Ishikawa (cell line): ENCODE data around the gene PLA2G2D.

Experiments
- CEBPB ChIP-seq: IDR thresholded peaks from 2 replicates; pipeline ENCODE4 v1.6.1; 2012
- EGR1 ChIP-seq: IDR thresholded peaks from 2 replicates; pipeline ENCODE4 v1.6.1; 2012
- EP300 ChIP-seq: IDR thresholded peaks from 2 replicates; pipeline ENCODE4 v1.6.1; 2012; ENCODE audit warnings: borderline replicate concordance
- MAX ChIP-seq: IDR thresholded peaks from 2 replicates; pipeline ENCODE4 v1.6.1; 2012
- NFIC ChIP-seq: IDR thresholded peaks from 2 replicates; pipeline ENCODE4 v1.6.1; 2012
- RAD21 ChIP-seq: IDR thresholded peaks from 2 replicates; pipeline ENCODE4 v1.6.1; 2012; ENCODE audit warnings: low read depth
- REST ChIP-seq: IDR thresholded peaks from 2 replicates; pipeline ENCODE4 v1.6.1; 2012; ENCODE audit warnings: low read depth, mild to moderate bottlenecking
- TAF1 ChIP-seq: IDR thresholded peaks from 2 replicates; pipeline ENCODE4 v1.6.1; 2012; ENCODE audit warnings: low read depth, mild to moderate bottlenecking
- TCF12 ChIP-seq: IDR thresholded peaks from 2 replicates; pipeline ENCODE4 v1.6.1; 2012; ENCODE audit warnings: low read depth
- TEAD4 ChIP-seq: IDR thresholded peaks from 2 replicates; pipeline ENCODE4 v1.6.1; 2012
- YY1 ChIP-seq: IDR thresholded peaks from 2 replicates; pipeline ENCODE4 v1.6.1; 2012; ENCODE audit warnings: low read depth
- TF ChIP-seq, protein P1 (sequence below): IDR thresholded peaks from 2 replicates; pipeline ENCODE4 v1.6.1; 2012

DNA sequence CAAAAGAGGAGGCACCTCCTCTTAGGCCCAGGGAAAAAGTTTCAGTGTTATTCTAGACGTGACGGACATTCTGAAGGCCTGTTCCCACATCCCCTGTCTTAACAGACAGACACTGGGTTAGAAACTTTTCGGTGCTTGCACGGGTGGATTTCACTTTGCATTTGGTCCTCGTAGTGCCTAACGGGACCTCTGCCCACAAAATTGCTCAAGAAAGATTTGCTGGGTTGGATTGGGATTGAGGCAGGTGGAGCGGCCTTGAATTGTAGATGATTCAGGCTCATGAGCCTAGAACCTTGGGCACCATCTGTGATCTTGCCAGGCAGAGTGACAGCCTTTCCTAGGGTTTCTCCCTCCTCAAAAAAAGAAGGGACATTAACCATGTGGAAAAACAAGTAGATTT is 46.6 kb downstream of the PLA2G2D start:
- TF ChIP-seq EP300: no peak
- TF ChIP-seq TAF1: no peak
- no peak for TF ChIP-seq TEAD4
- TF ChIP-seq, protein P1, sequence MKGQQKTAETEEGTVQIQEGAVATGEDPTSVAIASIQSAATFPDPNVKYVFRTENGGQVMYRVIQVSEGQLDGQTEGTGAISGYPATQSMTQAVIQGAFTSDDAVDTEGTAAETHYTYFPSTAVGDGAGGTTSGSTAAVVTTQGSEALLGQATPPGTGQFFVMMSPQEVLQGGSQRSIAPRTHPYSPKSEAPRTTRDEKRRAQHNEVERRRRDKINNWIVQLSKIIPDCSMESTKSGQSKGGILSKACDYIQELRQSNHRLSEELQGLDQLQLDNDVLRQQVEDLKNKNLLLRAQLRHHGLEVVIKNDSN: no peak
- no peak for TF ChIP-seq CEBPB
- no peak for TF ChIP-seq MAX
- no peak for TF ChIP-seq TCF12
- no peak for TF ChIP-seq REST
- TF ChIP-seq EGR1: no peak
- no peak for TF ChIP-seq RAD21
- no peak for TF ChIP-seq NFIC
- TF ChIP-seq YY1: no peak
